GM18867 (cell line): ENCODE results near the gene TBC1D8.

Source experiments
- ATAC-seq: cut with Tn5 transposase; IDR thresholded peaks from one replicate; pipeline ENCODE4 v1.9.1; 2021; ENCODE audit warnings: mild to moderate bottlenecking, moderate library complexity; ENCODE audit not compliant: unreplicated experiment

The TBC1D8 gene

DNA sequence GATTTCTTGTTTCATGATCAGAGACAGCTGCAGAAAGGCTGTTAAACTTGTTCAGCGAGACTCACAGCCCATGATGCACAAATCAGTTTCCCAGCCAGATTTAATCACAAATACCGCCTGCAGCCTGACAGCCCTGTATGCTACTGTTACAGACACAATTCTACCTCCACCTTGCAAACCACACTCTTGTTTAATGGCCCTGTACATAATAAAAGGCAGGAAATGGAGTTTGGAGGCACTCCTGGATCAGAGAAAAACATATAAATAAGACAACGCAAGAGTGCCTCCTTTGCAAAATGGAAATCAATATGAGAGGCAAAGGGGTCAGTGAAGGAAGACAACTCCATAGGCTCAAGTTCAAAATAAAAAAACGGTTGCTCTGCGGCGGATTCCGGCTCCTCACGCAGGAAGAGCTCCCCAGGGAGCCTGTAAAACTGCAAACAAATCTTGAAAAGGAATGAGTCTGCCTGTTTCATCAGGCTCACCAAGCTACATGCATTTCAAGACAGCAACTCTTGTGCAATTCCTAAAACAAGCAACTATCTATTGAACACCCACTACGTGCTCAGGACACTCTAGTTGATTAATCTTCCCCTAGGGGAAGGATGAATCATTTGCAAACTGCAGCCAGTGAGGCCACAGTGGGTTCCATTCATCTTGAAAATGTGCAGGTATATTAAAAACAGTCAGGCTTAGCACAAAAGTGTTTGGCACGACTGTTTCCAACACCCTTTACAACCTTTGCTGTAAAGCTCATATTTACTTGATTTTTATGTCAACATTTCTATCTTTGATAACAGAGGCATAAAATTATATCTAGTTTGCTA lies 37.5 kb downstream of the TBC1D8 start:
- ATAC-seq = no peak

DNA sequence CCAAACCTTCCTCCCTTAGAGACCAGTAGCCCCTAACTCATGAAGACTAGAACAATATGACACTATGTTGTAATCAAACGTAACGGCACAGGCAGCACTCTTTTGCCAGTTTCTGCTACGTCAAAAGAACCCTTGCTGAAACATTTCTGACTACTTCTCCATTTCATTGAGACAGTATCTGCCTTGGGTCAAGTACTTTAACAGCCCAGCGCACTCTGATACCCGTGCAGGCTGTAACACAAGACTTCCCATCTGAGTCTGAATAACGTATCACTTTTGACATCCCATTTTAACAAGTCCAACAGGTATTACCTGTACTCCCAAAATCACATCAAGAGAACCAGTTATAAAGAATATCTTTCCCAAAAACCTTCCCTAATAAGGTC lies 38.4 kb downstream of the TBC1D8 start:
- no peak for ATAC-seq

GRCh38 chr2:101111917-101112771 lies 39.0 kb downstream of the TBC1D8 start:
- no peak for ATAC-seq

DNA sequence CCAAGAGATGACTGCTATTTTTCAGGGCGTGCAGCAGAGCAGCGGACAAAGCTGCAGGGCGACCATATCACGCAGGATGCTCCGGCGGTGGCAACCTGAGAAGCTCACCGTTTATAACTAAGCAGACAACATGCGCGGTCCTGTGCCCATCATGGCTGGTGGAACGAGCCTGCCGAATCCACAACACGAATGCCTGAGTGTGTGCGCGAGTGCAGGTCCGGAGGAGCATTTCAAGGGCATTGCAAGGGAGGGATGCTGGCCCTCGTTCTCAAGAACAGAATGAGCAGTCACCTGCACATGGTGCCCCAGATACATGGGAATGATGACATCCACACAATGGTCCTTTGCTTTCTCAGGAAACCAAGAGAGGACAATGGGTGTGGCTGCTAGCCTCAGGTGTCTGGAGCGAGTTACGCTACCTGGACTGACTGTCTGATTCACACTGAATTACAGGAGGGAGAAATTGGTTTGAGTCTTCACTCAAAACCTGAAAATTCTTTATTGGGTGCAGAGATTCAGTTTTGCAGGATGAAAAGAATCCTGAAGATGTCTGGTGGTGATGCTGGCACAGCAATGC lies 39.8 kb downstream of the TBC1D8 start:
- no peak for ATAC-seq

- ATAC-seq = no peak
These were observed 41.6 kb downstream of the TBC1D8 start for GRCh38 chr2:101109451-101110118.

DNA sequence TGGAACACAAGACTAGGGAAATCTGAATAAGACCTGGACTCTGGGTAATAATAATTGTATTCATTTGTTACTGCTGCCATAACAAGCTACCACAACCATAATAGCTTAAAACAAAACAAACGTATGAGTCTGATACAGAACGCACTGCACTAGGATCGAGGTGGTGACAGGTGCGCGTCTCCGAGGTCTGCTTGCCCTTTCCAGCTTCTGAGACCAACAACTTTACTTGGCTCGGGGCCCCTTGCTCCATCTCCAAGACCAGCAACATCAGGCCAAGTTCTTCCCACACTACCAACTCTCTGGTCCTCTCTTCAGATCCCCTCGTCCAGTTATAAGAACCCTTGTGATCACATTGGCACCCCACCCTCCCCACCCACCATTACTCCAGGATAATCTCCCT lies 42.8 kb downstream of the TBC1D8 start:
- no peak for ATAC-seq

- ATAC-seq = no peak
These were observed 43.9 kb downstream of the TBC1D8 start for GRCh38 chr2:101107241-101107640.

- ATAC-seq = no peak
These were observed 44.6 kb downstream of the TBC1D8 start for GRCh38 chr2:101106453-101107181.

- ATAC-seq = no peak
These were observed 45.5 kb downstream of the TBC1D8 start for GRCh38 chr2:101105654-101106053.

DNA sequence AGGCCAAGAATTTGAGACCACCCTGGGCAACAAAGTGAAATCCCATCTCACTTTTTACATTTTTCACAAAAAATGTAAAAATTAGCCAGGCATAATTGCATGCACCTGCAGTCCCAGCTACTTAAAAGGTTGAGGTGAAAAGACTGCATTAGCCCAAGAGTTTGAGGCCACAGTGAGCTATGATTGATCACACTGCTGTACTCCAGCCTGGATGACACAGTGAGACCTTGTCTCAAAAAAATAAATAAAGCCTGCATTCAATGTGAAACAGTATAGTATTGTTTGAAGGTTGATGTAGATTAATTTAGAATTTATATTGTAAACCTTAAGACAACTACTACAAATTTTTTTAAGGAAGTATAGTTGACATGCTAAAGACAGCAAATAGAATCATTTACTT lies 53.5 kb downstream of the TBC1D8 start:
- ATAC-seq = no peak

DNA sequence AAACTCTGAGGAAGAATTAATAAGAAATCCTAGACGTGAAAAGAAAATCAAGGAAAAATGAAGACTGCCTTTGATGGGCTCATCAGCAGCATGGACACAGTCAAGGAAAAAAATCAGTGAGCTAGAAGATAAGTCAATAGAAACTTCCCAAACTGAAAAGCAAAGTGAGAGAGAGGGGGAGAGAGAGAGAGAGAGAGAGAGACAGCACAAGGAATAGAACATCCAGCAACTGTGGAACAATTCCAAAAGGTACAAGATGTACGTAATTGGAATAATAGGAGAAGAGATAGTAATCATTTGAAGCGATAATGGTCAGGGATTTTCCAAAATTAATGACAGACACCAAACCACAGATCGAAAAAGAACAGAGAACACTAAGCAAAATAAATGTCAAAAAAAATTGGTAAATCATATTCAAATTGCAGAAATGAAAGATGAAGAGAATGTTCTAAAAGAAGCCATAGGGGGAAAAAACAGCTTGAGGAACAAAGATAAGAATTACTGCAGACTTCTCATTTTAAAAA lies 54.5 kb downstream of the TBC1D8 start:
- ATAC-seq = no peak

GRCh38 chr2:101094351-101094750 lies 56.8 kb downstream of the TBC1D8 start:
- ATAC-seq = no peak

- ATAC-seq = no peak
These were observed 61.0 kb downstream of the TBC1D8 start for GRCh38 chr2:101089942-101090799.

GRCh38 chr2:101089419-101089818 lies 61.8 kb downstream of the TBC1D8 start:
- ATAC-seq = peak; percentile 95

- no peak for ATAC-seq
These were observed 63.5 kb downstream of the TBC1D8 start for GRCh38 chr2:101087638-101088037.

DNA sequence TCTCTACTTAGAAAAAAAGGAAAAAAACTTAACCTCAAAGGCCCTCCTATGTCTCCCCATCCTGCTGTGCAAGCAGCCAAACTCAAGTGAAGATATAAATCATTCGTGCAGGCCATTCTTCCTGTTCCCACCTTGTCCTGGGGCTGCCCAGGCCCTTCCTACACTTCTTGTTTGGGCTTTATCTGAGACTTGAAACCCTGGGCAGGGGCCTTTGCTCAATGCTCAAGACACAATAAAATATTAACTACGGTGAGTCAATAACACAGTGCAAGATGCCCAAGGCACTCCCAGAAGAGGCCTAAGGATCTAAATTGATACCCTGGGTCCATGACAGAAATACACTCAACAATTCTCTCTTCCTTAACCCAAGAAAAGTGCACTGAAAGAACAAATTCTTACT lies 67.6 kb downstream of the TBC1D8 start:
- ATAC-seq = no peak

DNA sequence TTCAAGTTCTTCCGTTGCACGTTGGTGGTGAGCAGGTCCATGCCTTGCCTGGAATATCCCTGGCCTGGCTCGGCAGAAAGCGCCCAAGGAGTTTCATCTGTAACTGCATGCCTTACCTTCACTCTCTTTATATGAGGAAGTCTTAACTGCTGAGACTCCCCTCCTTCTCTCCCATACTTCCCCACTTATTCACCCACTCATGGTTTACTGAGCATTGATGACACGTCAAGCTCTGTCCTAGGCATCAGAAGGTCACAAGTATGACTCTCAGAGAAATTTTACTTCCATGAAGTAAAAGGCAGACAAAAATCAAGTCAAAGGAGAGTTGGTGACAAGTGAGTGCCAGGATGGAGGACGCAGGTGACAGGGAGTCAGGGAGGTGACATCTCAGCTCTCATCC lies 68.2 kb downstream of the TBC1D8 start:
- no peak for ATAC-seq

DNA sequence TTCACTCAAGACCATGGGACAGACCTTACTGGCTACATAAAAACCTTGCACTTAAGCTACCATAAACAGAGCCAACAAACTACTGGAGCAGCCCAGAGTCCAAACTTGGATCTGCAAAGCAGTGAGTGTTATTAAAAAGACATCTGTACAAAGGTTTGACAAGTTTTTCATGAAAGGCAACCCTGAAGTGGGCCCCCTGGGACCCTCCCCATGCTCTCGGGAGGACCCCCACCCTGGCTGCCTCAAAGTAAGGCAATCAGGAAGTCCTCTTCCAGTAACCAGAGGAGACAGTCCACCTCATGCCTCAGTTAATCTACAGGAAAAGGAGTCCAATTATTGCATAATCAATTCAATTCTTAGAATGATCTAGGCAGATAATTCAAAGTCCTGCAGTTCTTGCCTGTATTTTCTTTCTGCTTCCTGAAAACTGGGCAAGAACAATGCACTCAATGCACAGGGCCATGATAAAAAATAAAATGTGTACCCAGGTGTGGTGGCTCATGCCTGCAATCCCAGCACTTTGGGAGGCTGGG lies 69.7 kb downstream of the TBC1D8 start:
- no peak for ATAC-seq
